Measurements from ENCODE around the gene SLC4A7.

GRCh38 chr3:27521872-27522265 lies 37.7 kb upstream of the SLC4A7 start:
- TF ChIP-seq RAD21 (IDR thresholded peaks at IDR 0.05; ENCODE audit: low read depth), result no peak
- TF ChIP-seq REST (IDR thresholded peaks at IDR 0.05; ENCODE audit: low read depth), result no peak
- no peak for TF ChIP-seq TAF1 (IDR thresholded peaks at IDR 0.05; ENCODE audit: low read depth)
- TF ChIP-seq MAX (IDR thresholded peaks at IDR 0.05), result no peak
- no peak for TF ChIP-seq FOXM1 (IDR thresholded peaks at IDR 0.05; ENCODE audit: borderline replicate concordance, low read depth)
- no peak for TF ChIP-seq TEAD4 (IDR thresholded peaks at IDR 0.05)
- TF ChIP-seq EGR1 (IDR thresholded peaks at IDR 0.05), result no peak
- TF ChIP-seq, protein P1, sequence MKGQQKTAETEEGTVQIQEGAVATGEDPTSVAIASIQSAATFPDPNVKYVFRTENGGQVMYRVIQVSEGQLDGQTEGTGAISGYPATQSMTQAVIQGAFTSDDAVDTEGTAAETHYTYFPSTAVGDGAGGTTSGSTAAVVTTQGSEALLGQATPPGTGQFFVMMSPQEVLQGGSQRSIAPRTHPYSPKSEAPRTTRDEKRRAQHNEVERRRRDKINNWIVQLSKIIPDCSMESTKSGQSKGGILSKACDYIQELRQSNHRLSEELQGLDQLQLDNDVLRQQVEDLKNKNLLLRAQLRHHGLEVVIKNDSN (IDR thresholded peaks at IDR 0.05), result no peak
- TF ChIP-seq EP300 (IDR thresholded peaks at IDR 0.05; ENCODE audit: borderline replicate concordance), result no peak
- no peak for TF ChIP-seq CREB1 (IDR thresholded peaks at IDR 0.05; ENCODE audit: low read depth)
- TF ChIP-seq YY1 (IDR thresholded peaks at IDR 0.05; ENCODE audit: low read depth), result no peak
- TF ChIP-seq CEBPB (IDR thresholded peaks at IDR 0.05), result no peak
- no peak for TF ChIP-seq NFIC (IDR thresholded peaks at IDR 0.05)

Data from Ishikawa (cell line).